Glutamatergic neuron (in vitro differentiated cells): ENCODE data around the gene RCBTB1. TPM values are rescaled to one million over a fixed set of nuclear protein-coding genes. Genes with fewer than 3 reads are reported as not detected.
A peak's percentile ranks its signal among the peaks of the same experiment; 100 is the strongest.

Experiments used
- DNase-seq: peaks from one replicate; pipeline ENCODE4 v3.0.0; 2022
- H3K27ac Mint-ChIP-seq: one replicate; pipeline ENCODE4 v1.8.0; 2020; ENCODE audit warnings: mild to moderate bottlenecking, mixed read lengths, inconsistent platforms; ENCODE audit not compliant: unreplicated experiment
- H3K27me3 Mint-ChIP-seq: one replicate; pipeline ENCODE4 v1.8.0; 2020; ENCODE audit warnings: mild to moderate bottlenecking, moderate library complexity, mixed read lengths, inconsistent platforms; ENCODE audit not compliant: unreplicated experiment
- H3K36me3 Mint-ChIP-seq: one replicate; pipeline ENCODE4 v1.8.0; 2020; ENCODE audit warnings: mild to moderate bottlenecking, mixed read lengths, inconsistent platforms; ENCODE audit not compliant: unreplicated experiment
- H3K4me1 Mint-ChIP-seq: one replicate; pipeline ENCODE4 v1.8.0; 2020; ENCODE audit warnings: mild to moderate bottlenecking, low read depth, mixed read lengths, inconsistent platforms; ENCODE audit not compliant: unreplicated experiment
- H3K4me3 Mint-ChIP-seq: one replicate; pipeline ENCODE4 v1.8.0; 2020; ENCODE audit warnings: mild to moderate bottlenecking, mixed read lengths, inconsistent platforms; ENCODE audit not compliant: unreplicated experiment
- H3K9me3 Mint-ChIP-seq: one replicate; pipeline ENCODE4 v1.8.0; 2020; ENCODE audit warnings: mild to moderate bottlenecking, moderate library complexity, mixed read lengths, inconsistent platforms; ENCODE audit not compliant: unreplicated experiment
- CTCF ChIP-seq: fragments of 200-600 bp; sonication (generic); IDR thresholded peaks from one replicate; pipeline ENCODE4 v1.5.0; 2021; ENCODE audit not compliant: partially characterized antibody, unreplicated experiment
- total RNA-seq: library from RNA; stranded (reverse); fragmentation: NEBNext Ultra II Directional; extraction: Animal tissue kit (Norgen Biotek cat#: 25700); gene quantifications from one replicate; pipeline ENCODE4 v1.2.1, GENCODE V29; 2021; ENCODE audit not compliant: unreplicated experiment

RCBTB1 gene
- total RNA-seq, 1 donor from 2014 or later = 46.1 TPM

GRCh38 chr13:49587311-49587847 is 2.0 kb upstream of the RCBTB1 start:
- H3K27ac Mint-ChIP-seq = no peak overlapping the region
- H3K36me3 Mint-ChIP-seq = no peaks in the 10 kb centered on the region
- H3K27me3 Mint-ChIP-seq = peaks cover 6% of the 10 kb centered on the region
- H3K9me3 Mint-ChIP-seq = peaks cover 5% of the 10 kb centered on the region
- no peak overlapping the region for H3K4me3 Mint-ChIP-seq
- TF ChIP-seq CTCF = no peak
- H3K4me1 Mint-ChIP-seq = no peaks in the 10 kb centered on the region
- no peak for DNase-seq

- Mint-ChIP-seq H3K9me3 (peaks cover 5% of the 10 kb centered on the region), H3K36me3 (no peaks in the 10 kb centered on the region), H3K27me3 (peaks cover 6% of the 10 kb centered on the region), H3K4me1 (peaks cover 2% of the 10 kb centered on the region), H3K4me3 (peak overlapping the region; percentile 85), H3K27ac (no peak overlapping the region)
- no peak for DNase-seq
- no peak for TF ChIP-seq CTCF
Observed at GRCh38 chr13:49586717-49587116, 1.4 kb upstream of the RCBTB1 start.

- peaks cover 6% of the 10 kb centered on the region for H3K27me3 Mint-ChIP-seq
- H3K36me3 Mint-ChIP-seq = peaks cover 4% of the 10 kb centered on the region
- peaks cover 6% of the 10 kb centered on the region for H3K4me1 Mint-ChIP-seq
- peaks cover 5% of the 10 kb centered on the region for H3K9me3 Mint-ChIP-seq
- peak overlapping the region; percentile 83 for H3K27ac Mint-ChIP-seq
- peak overlapping the region; percentile 94 for H3K4me3 Mint-ChIP-seq
- DNase-seq = no peak
- TF ChIP-seq CTCF = no peak
Observed at GRCh38 chr13:49584771-49585182, 581 bp downstream of the RCBTB1 start.

- DNase-seq = no peak
- peaks cover 4% of the 10 kb centered on the region for H3K36me3 Mint-ChIP-seq
- H3K4me1 Mint-ChIP-seq = peaks cover 12% of the 10 kb centered on the region
- H3K27me3 Mint-ChIP-seq = peaks cover 6% of the 10 kb centered on the region
- H3K4me3 Mint-ChIP-seq = no peak overlapping the region
- peaks cover 2% of the 10 kb centered on the region for H3K9me3 Mint-ChIP-seq
- no peak for TF ChIP-seq CTCF
- no peak overlapping the region for H3K27ac Mint-ChIP-seq
Observed at GRCh38 chr13:49580980-49581680, 4.2 kb downstream of the RCBTB1 start.

- peaks cover 4% of the 10 kb centered on the region for H3K36me3 Mint-ChIP-seq
- H3K27me3 Mint-ChIP-seq = peaks cover 3% of the 10 kb centered on the region
- H3K4me3 Mint-ChIP-seq = no peak overlapping the region
- TF ChIP-seq CTCF = no peak
- peaks cover 12% of the 10 kb centered on the region for H3K4me1 Mint-ChIP-seq
- no peak overlapping the region for H3K27ac Mint-ChIP-seq
- DNase-seq = no peak
- peaks cover 3% of the 10 kb centered on the region for H3K9me3 Mint-ChIP-seq
Observed at GRCh38 chr13:49579501-49579900, 5.9 kb downstream of the RCBTB1 start.
